Thyroid gland (tissue), 4 donors: ENCODE results near the gene ZSWIM6.

Experiments
- POLR2A ChIP-seq, 2 donors: fragments of 450-650 bp; IDR thresholded peaks; one replicate each; pipeline ENCODE4 v1.6.1; 2017; ENCODE audit warnings: antibody characterized with exemption in 2 of 2, mild to moderate bottlenecking in 2 of 2, moderate library complexity in 1 of 2
- TF ChIP-seq, protein P1 (sequence below), 6 experiments: fragments of 200-600 bp in 3 of 6; fragments of 450-650 bp in 3 of 6; sonication (generic) in 3 of 6; IDR thresholded peaks; one replicate each; pipeline ENCODE4 v1.5.1; 2016 to 2019; ENCODE audit warnings: antibody characterized with exemption in 6 of 6, mild to moderate bottlenecking in 2 of 6, inconsistent platforms in 1 of 6, moderate library complexity in 1 of 6

GRCh38 chr5:61320860-61321259 lies 11.2 kb upstream of the ZSWIM6 start:
- TF ChIP-seq, protein P1, sequence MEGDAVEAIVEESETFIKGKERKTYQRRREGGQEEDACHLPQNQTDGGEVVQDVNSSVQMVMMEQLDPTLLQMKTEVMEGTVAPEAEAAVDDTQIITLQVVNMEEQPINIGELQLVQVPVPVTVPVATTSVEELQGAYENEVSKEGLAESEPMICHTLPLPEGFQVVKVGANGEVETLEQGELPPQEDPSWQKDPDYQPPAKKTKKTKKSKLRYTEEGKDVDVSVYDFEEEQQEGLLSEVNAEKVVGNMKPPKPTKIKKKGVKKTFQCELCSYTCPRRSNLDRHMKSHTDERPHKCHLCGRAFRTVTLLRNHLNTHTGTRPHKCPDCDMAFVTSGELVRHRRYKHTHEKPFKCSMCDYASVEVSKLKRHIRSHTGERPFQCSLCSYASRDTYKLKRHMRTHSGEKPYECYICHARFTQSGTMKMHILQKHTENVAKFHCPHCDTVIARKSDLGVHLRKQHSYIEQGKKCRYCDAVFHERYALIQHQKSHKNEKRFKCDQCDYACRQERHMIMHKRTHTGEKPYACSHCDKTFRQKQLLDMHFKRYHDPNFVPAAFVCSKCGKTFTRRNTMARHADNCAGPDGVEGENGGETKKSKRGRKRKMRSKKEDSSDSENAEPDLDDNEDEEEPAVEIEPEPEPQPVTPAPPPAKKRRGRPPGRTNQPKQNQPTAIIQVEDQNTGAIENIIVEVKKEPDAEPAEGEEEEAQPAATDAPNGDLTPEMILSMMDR (IDR thresholded peaks at IDR 0.05): no peak
- no peak for TF ChIP-seq POLR2A (IDR thresholded peaks at IDR 0.05)
